ENCODE measurements around the gene LRP4.

Gene LRP4

GRCh38 chr11:46920755-46921154 lies 2.4 kb upstream of the LRP4 start:
- DNase-seq = peak; percentile 99

GRCh38 chr11:46918788-46919513 lies 601 bp upstream of the LRP4 start:
- no peak for DNase-seq

- DNase-seq = no peak
These were observed 628 bp downstream of the LRP4 start for GRCh38 chr11:46917762-46918082.

- DNase-seq = no peak
These were observed 1.1 kb downstream of the LRP4 start for GRCh38 chr11:46917109-46917761.

- DNase-seq = peak; percentile 89
These were observed 1.9 kb downstream of the LRP4 start for GRCh38 chr11:46916286-46917108.

GRCh38 chr11:46914910-46915309 lies 3.4 kb downstream of the LRP4 start:
- no peak for DNase-seq

GRCh38 chr11:46914363-46914762 lies 4.0 kb downstream of the LRP4 start:
- peak; percentile 54 for DNase-seq

- DNase-seq = no peak
These were observed 4.9 kb downstream of the LRP4 start for GRCh38 chr11:46913484-46913883.

GRCh38 chr11:46912526-46913150 lies 5.7 kb downstream of the LRP4 start:
- DNase-seq = no peak

- DNase-seq = no peak
These were observed 10.7 kb downstream of the LRP4 start for GRCh38 chr11:46907606-46908005.

GRCh38 chr11:46906609-46907041 lies 11.7 kb downstream of the LRP4 start:
- no peak for DNase-seq

GRCh38 chr11:46905806-46906205 lies 12.5 kb downstream of the LRP4 start:
- no peak for DNase-seq

- DNase-seq = no peak
These were observed 14.5 kb downstream of the LRP4 start for GRCh38 chr11:46903846-46904245.

GRCh38 chr11:46902694-46903093 lies 15.7 kb downstream of the LRP4 start:
- DNase-seq = no peak

GRCh38 chr11:46901156-46901555 lies 17.2 kb downstream of the LRP4 start:
- DNase-seq = no peak

GRCh38 chr11:46900091-46900746 lies 18.1 kb downstream of the LRP4 start:
- no peak for DNase-seq

- no peak for DNase-seq
These were observed 18.8 kb downstream of the LRP4 start for GRCh38 chr11:46899501-46900025.

GRCh38 chr11:46898396-46899095 lies 19.8 kb downstream of the LRP4 start:
- DNase-seq = no peak

- DNase-seq = peak; percentile 47
These were observed 21.5 kb downstream of the LRP4 start for GRCh38 chr11:46896719-46897406.

- DNase-seq = no peak
These were observed 22.5 kb downstream of the LRP4 start for GRCh38 chr11:46895821-46896220.

GRCh38 chr11:46894961-46895360 lies 23.4 kb downstream of the LRP4 start:
- DNase-seq = no peak

Data from fibroblast of skin of right quadriceps (primary cell).